Measurements from ENCODE around the gene ADAM19. TPM values are rescaled to one million over a fixed set of nuclear protein-coding genes. Genes with fewer than 3 reads are reported as not detected.

ADAM19 gene
- total RNA-seq, 1 experiment from 2014 or later, result 4.9 TPM

- Histone ChIP-seq H3K36me3 (ENCODE audit: insufficient read depth, low read length) (no peaks in the 10 kb centered on the region), H3K9me3 (ENCODE audit: low read length) (no peaks in the 10 kb centered on the region), H3K79me2 (ENCODE audit: low read length) (no peaks in the 10 kb centered on the region), H3K4me2 (ENCODE audit: low read depth, low read length, poor library complexity, severe bottlenecking) (no peak overlapping the region), H3K27me3 (ENCODE audit: low read length) (no peaks in the 10 kb centered on the region), H3K9me2 (replicated peaks; ENCODE audit: insufficient read depth, low read length) (no peaks in the 10 kb centered on the region), H2AFZ (ENCODE audit: low read length) (no peak overlapping the region), H4K20me1 (ENCODE audit: insufficient read depth, low read depth, low read length) (no peaks in the 10 kb centered on the region), H3K9ac (ENCODE audit: low read length) (no peak overlapping the region), H3K4me3 (ENCODE audit: low read length) (no peak overlapping the region), H3K4me1 (ENCODE audit: low read length) (peaks cover 25% of the 10 kb centered on the region), H3K27ac (ENCODE audit: low read length) (no peak overlapping the region)
- DNase-seq, result no peak
Measured at GRCh38 chr5:157506066-157506590, 69.4 kb downstream of the ADAM19 start.

GRCh38 chr5:157505496-157505895 is 70.1 kb downstream of the ADAM19 start:
- Histone ChIP-seq H3K79me2 (ENCODE audit: low read length) (no peaks in the 10 kb centered on the region), H2AFZ (ENCODE audit: low read length) (no peak overlapping the region), H3K4me1 (ENCODE audit: low read length) (peaks cover 25% of the 10 kb centered on the region), H3K27me3 (ENCODE audit: low read length) (no peaks in the 10 kb centered on the region), H4K20me1 (ENCODE audit: insufficient read depth, low read depth, low read length) (no peaks in the 10 kb centered on the region), H3K9me3 (ENCODE audit: low read length) (no peaks in the 10 kb centered on the region), H3K9ac (ENCODE audit: low read length) (no peak overlapping the region), H3K36me3 (ENCODE audit: insufficient read depth, low read length) (no peaks in the 10 kb centered on the region), H3K9me2 (replicated peaks; ENCODE audit: insufficient read depth, low read length) (no peaks in the 10 kb centered on the region), H3K4me3 (ENCODE audit: low read length) (no peak overlapping the region), H3K27ac (ENCODE audit: low read length) (no peak overlapping the region), H3K4me2 (ENCODE audit: low read depth, low read length, poor library complexity, severe bottlenecking) (no peak overlapping the region)
- DNase-seq, result no peak

DNA sequence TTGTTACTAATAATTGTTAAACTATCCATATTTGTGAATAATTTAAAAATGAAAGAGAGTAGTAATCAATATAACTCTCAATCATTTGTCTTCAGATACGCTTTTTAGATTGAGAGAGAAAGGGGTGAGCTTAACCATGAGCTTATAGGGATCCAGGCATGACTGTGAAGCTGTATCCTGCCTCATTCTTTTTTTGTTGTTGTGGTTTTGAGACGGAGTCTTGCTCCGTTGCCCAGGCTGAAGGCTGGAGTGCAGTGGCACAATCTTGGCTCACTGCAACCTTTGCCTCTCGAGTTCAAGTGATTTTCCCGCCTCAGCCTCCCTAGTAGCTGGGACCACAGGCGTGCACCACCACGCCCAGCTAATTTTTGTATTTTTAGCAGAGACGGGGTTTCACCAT is 71.5 kb downstream of the ADAM19 start:
- Histone ChIP-seq H3K27ac (ENCODE audit: low read length) (no peak overlapping the region), H3K9me3 (ENCODE audit: low read length) (no peaks in the 10 kb centered on the region), H3K9ac (ENCODE audit: low read length) (no peak overlapping the region), H3K79me2 (ENCODE audit: low read length) (no peaks in the 10 kb centered on the region), H3K4me3 (ENCODE audit: low read length) (no peak overlapping the region), H3K4me1 (ENCODE audit: low read length) (peaks cover 18% of the 10 kb centered on the region), H3K9me2 (replicated peaks; ENCODE audit: insufficient read depth, low read length) (no peaks in the 10 kb centered on the region), H4K20me1 (ENCODE audit: insufficient read depth, low read depth, low read length) (no peaks in the 10 kb centered on the region), H3K36me3 (ENCODE audit: insufficient read depth, low read length) (no peaks in the 10 kb centered on the region), H3K27me3 (ENCODE audit: low read length) (no peaks in the 10 kb centered on the region), H3K4me2 (ENCODE audit: low read depth, low read length, poor library complexity, severe bottlenecking) (no peak overlapping the region), H2AFZ (ENCODE audit: low read length) (no peak overlapping the region)
- no peak for DNase-seq

DNA sequence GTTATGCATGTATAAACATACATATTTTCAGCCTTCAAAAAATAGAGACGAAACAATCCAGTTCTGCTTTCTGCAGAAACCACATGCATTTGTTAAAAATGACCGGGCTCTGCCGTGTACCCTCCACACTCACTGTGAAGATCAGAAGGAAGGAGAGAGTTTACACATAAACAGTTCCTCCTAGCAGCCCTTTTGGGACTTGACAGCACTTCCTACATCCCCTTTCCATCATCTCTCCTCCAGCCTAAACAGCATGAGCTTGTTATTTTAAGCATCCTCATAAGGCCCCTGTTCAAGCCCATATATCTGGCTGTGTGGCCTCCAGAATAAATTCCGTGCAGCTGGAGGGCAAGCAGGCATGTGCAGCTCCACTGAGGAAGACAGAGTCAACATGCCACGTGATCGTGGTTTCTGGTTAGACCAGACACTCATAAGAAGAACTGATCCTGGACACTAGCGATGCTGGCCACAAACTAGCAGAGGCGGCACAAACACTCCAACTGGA is 73.4 kb downstream of the ADAM19 start:
- no peak overlapping the region for H3K27ac ChIP-seq (ENCODE audit: low read length)
- H3K79me2 ChIP-seq (ENCODE audit: low read length), result no peaks in the 10 kb centered on the region
- H3K4me1 ChIP-seq (ENCODE audit: low read length), result peaks cover 18% of the 10 kb centered on the region
- no peaks in the 10 kb centered on the region for H3K9me2 ChIP-seq (replicated peaks; ENCODE audit: insufficient read depth, low read length)
- no peak overlapping the region for H2AFZ ChIP-seq (ENCODE audit: low read length)
- H4K20me1 ChIP-seq (ENCODE audit: insufficient read depth, low read depth, low read length), result no peaks in the 10 kb centered on the region
- H3K4me2 ChIP-seq (ENCODE audit: low read depth, low read length, poor library complexity, severe bottlenecking), result peak overlapping the region; percentile 16
- no peaks in the 10 kb centered on the region for H3K27me3 ChIP-seq (ENCODE audit: low read length)
- no peaks in the 10 kb centered on the region for H3K9me3 ChIP-seq (ENCODE audit: low read length)
- H3K4me3 ChIP-seq (ENCODE audit: low read length), result no peak overlapping the region
- H3K36me3 ChIP-seq (ENCODE audit: insufficient read depth, low read length), result no peaks in the 10 kb centered on the region
- H3K9ac ChIP-seq (ENCODE audit: low read length), result no peak overlapping the region
- DNase-seq, result peak; percentile 60

- Histone ChIP-seq H3K27me3 (ENCODE audit: low read length) (no peaks in the 10 kb centered on the region), H3K27ac (ENCODE audit: low read length) (no peak overlapping the region), H3K36me3 (ENCODE audit: insufficient read depth, low read length) (no peaks in the 10 kb centered on the region), H3K4me2 (ENCODE audit: low read depth, low read length, poor library complexity, severe bottlenecking) (no peak overlapping the region), H3K9me2 (replicated peaks; ENCODE audit: insufficient read depth, low read length) (no peaks in the 10 kb centered on the region), H3K9ac (ENCODE audit: low read length) (no peak overlapping the region), H3K9me3 (ENCODE audit: low read length) (no peaks in the 10 kb centered on the region), H3K4me1 (ENCODE audit: low read length) (peaks cover 21% of the 10 kb centered on the region), H2AFZ (ENCODE audit: low read length) (no peak overlapping the region), H3K79me2 (ENCODE audit: low read length) (no peaks in the 10 kb centered on the region), H3K4me3 (ENCODE audit: low read length) (no peak overlapping the region), H4K20me1 (ENCODE audit: insufficient read depth, low read depth, low read length) (no peaks in the 10 kb centered on the region)
- no peak for DNase-seq
Measured at GRCh38 chr5:157497875-157498611, 77.5 kb downstream of the ADAM19 start.

DNA sequence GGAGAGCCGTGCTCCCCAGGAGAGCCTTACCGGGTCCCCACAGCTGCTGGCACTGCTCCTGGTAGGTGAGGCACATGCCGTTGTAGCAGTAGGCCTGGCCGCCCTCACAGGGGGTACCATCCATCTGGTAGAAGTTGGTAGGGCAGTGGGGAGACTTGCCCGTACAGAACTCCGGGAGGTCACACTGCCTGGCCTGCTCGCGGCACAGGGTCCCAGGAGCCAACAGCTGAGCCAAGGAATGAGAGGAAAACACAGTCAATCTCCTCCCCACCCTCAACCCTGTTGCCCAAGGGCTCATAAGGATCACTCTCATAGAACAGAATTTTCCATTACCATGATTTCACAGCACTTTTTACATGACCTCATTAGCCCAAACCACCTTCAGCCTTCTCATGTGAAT is 78.7 kb downstream of the ADAM19 start:
- no peaks in the 10 kb centered on the region for H3K36me3 ChIP-seq (ENCODE audit: insufficient read depth, low read length)
- no peak overlapping the region for H2AFZ ChIP-seq (ENCODE audit: low read length)
- H3K4me3 ChIP-seq (ENCODE audit: low read length), result no peak overlapping the region
- no peaks in the 10 kb centered on the region for H3K79me2 ChIP-seq (ENCODE audit: low read length)
- peaks cover 11% of the 10 kb centered on the region for H3K4me1 ChIP-seq (ENCODE audit: low read length)
- H3K27ac ChIP-seq (ENCODE audit: low read length), result no peak overlapping the region
- H3K9me2 ChIP-seq (replicated peaks; ENCODE audit: insufficient read depth, low read length), result no peaks in the 10 kb centered on the region
- no peaks in the 10 kb centered on the region for H4K20me1 ChIP-seq (ENCODE audit: insufficient read depth, low read depth, low read length)
- DNase-seq, result no peak
- H3K9me3 ChIP-seq (ENCODE audit: low read length), result no peaks in the 10 kb centered on the region
- no peaks in the 10 kb centered on the region for H3K27me3 ChIP-seq (ENCODE audit: low read length)
- H3K4me2 ChIP-seq (ENCODE audit: low read depth, low read length, poor library complexity, severe bottlenecking), result no peak overlapping the region
- no peak overlapping the region for H3K9ac ChIP-seq (ENCODE audit: low read length)

DNA sequence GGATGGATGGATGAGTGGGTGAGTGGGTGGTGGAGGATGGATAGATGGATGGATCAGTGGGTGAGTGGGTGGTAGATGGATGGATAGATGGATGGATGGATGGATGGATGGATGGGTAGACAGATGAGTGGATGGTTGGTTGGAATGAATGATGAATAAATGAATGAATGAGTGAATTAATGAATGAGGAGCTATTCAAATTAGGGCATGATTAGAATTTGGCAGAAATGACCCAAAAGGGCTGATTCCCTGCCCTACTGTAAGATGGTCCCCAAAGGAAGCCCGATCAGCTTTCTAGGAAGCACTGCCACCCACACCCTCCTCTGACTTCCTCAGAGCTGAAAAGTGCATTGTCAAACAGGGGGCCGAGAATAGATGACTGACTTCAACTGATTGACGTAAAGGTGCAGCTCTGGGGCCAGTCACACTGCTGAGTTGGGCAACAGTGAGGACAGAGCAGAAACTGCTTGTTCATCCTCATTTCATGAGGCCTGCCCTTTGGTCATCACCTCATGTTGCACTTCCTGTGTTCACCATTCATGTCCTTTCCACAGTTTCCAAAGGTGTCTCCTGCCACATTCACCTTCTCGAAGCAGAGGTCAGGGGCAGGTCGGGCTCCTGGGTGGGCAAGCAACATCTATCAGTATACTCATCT is 81.3 kb downstream of the ADAM19 start:
- Histone ChIP-seq H3K9me2 (replicated peaks; ENCODE audit: insufficient read depth, low read length) (no peaks in the 10 kb centered on the region), H3K79me2 (ENCODE audit: low read length) (no peaks in the 10 kb centered on the region), H3K9me3 (ENCODE audit: low read length) (no peaks in the 10 kb centered on the region), H3K27ac (ENCODE audit: low read length) (no peak overlapping the region), H3K27me3 (ENCODE audit: low read length) (no peaks in the 10 kb centered on the region), H3K9ac (ENCODE audit: low read length) (no peak overlapping the region), H3K36me3 (ENCODE audit: insufficient read depth, low read length) (no peaks in the 10 kb centered on the region), H3K4me1 (ENCODE audit: low read length) (peaks cover 3% of the 10 kb centered on the region; the same call in 1 of the 2 replicates), H2AFZ (ENCODE audit: low read length) (no peak overlapping the region), H4K20me1 (ENCODE audit: insufficient read depth, low read depth, low read length) (no peaks in the 10 kb centered on the region), H3K4me2 (ENCODE audit: low read depth, low read length, poor library complexity, severe bottlenecking) (no peak overlapping the region), H3K4me3 (ENCODE audit: low read length) (no peak overlapping the region)
- DNase-seq, result no peak

DNA sequence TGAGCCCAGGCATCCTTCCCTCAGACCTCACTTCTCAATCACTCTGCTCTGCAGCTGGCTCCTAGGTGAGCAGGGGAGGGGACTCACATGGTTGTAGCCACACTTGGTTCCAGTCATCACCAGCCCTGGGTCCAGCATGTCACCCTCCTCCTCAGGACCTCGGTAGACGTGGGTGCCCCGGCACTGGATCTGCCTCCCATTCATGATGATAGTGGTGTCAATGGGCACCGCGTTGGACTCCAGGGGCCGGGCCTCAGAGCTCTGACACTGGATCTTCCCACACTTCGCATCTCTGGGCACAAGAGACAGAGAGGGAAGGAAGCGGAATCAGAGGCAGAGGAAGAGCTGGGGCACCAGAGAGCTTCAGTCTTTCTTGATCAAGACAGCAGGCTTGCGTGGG is 82.7 kb downstream of the ADAM19 start:
- no peaks in the 10 kb centered on the region for H3K9me2 ChIP-seq (replicated peaks; ENCODE audit: insufficient read depth, low read length)
- no peaks in the 10 kb centered on the region for H3K79me2 ChIP-seq (ENCODE audit: low read length)
- H3K4me2 ChIP-seq (ENCODE audit: low read depth, low read length, poor library complexity, severe bottlenecking), result no peak overlapping the region
- H3K27ac ChIP-seq (ENCODE audit: low read length), result no peak overlapping the region
- H4K20me1 ChIP-seq (ENCODE audit: insufficient read depth, low read depth, low read length), result no peaks in the 10 kb centered on the region
- DNase-seq, result no peak
- H3K4me3 ChIP-seq (ENCODE audit: low read length), result no peak overlapping the region
- no peak overlapping the region for H2AFZ ChIP-seq (ENCODE audit: low read length)
- no peaks in the 10 kb centered on the region for H3K27me3 ChIP-seq (ENCODE audit: low read length)
- no peaks in the 10 kb centered on the region for H3K9me3 ChIP-seq (ENCODE audit: low read length)
- peaks cover 3% of the 10 kb centered on the region; the same call in 1 of the 2 replicates for H3K4me1 ChIP-seq (ENCODE audit: low read length)
- H3K36me3 ChIP-seq (ENCODE audit: insufficient read depth, low read length), result no peaks in the 10 kb centered on the region
- H3K9ac ChIP-seq (ENCODE audit: low read length), result no peak overlapping the region

Measured in Karpas-422 (cell line).